ENCODE measurements around the gene CPA4.

DNA sequence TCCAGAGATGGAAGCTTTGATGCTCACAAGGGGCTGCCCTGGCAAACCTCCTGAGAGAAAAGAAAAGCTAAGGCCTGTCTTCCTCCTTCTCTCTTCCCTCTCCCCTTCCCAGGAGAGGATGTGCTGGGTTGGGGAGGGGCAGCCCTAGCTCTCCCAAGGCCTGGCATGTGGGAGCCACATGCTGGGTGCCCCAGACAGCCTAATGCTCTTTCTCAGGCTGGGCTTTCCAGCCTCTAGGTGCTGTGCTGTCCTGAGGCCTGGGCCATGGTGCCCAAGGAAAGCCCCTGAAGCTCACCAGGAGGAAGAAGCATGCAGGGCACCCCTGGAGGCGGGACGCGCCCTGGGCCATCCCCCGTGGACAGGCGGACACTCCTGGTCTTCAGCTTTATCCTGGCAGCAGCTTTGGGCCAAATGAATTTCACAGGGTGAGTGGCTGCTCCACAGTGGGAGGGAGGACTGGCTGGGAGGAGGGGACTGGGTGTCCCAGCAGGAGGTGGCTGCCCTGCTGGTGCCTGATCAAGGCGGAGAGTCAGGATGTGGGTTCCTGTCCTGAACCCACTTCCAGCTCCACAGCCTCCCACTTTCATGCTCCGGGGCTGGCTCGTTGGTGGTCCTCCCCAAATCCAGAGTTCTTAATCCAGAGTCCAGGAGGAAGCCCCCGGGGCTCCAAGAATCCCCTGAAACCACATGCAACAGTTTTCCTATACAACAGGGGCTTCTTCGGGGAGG, 53.4 kb downstream of the CPA4 start:
- TF ChIP-seq TAF1 (IDR thresholded peaks at IDR 0.05; ENCODE audit: low read depth) (no peak), POLR2AphosphoS5 (IDR thresholded peaks at IDR 0.05) (no peak)
- TF ChIP-seq, protein P1, sequence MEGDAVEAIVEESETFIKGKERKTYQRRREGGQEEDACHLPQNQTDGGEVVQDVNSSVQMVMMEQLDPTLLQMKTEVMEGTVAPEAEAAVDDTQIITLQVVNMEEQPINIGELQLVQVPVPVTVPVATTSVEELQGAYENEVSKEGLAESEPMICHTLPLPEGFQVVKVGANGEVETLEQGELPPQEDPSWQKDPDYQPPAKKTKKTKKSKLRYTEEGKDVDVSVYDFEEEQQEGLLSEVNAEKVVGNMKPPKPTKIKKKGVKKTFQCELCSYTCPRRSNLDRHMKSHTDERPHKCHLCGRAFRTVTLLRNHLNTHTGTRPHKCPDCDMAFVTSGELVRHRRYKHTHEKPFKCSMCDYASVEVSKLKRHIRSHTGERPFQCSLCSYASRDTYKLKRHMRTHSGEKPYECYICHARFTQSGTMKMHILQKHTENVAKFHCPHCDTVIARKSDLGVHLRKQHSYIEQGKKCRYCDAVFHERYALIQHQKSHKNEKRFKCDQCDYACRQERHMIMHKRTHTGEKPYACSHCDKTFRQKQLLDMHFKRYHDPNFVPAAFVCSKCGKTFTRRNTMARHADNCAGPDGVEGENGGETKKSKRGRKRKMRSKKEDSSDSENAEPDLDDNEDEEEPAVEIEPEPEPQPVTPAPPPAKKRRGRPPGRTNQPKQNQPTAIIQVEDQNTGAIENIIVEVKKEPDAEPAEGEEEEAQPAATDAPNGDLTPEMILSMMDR (IDR thresholded peaks at IDR 0.05; ENCODE audit: poor library complexity, severe bottlenecking): no peak
